NCI-H1048 (cell line): ENCODE measurements around the gene ERCC2.
A peak's percentile ranks its signal among the peaks of the same experiment; 100 is the strongest.
"Not testable (repeated sequence)": the region's sequence is repeated elsewhere in the genome, so short reads cannot be mapped to it uniquely, and the experiment has no call there.

ENCODE experiments used
- DNase-seq: peaks from one replicate; lab custom pipeline; 2025; lab: John Stamatoyannopoulos, UW

The ERCC2 gene

GRCh38 chr19:45333609-45334303 lies 36.6 kb downstream of the ERCC2 start:
- no peak for DNase-seq

DNA sequence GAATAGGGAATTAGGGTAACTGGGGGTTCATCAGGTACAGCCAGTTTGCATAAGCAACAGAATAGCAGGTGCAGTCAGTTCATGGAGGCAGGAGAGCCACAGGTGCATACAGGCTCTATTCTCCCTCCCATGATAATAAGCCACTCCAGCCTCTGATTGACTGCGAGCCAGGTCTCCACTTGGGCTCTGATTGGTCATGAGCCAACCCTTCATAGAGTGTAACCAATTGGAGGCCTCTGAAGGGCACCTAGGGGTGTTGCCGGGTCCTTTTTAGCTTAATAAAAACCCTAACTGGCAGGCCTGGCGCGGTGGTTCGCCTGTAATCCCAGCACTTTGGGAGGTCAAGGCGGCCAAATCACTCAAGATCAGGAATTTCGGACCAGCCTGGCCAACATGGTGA lies 39.0 kb downstream of the ERCC2 start:
- no peak for DNase-seq

DNA sequence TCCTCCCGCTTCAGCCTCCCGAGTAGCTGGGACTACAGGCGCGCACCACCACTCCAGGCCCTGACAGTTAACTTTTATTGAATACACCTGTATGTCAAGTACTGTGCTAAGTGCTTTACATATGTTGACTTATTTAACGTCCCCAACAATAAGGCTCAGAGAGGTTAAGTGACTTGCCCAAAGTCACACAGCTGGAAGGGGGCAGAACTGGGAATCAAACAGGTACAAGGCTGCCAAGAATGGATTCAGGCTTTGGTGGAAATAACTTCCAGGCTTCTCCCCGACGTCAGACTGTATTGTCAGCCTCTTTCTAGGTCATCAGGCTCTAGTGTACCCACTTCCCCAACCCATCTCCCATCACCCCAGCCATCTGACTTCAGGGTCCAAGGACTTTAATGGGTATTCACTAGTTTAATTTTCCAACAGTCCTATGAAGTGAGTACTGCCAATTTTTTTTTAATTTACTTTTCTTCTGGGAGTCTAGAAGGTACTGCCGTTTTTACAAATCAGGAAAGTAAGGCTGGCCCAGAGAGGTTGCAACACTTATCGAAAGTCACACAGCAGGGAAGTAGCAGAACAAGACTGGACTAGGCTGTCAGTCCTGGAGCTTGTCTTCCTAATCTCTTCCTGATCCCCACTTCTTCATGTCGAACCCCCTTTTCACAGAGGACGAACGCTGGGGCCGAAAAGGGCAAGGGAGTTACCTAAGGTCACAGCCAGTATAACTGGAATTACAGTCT lies 42.8 kb downstream of the ERCC2 start:
- no peak for DNase-seq

DNA sequence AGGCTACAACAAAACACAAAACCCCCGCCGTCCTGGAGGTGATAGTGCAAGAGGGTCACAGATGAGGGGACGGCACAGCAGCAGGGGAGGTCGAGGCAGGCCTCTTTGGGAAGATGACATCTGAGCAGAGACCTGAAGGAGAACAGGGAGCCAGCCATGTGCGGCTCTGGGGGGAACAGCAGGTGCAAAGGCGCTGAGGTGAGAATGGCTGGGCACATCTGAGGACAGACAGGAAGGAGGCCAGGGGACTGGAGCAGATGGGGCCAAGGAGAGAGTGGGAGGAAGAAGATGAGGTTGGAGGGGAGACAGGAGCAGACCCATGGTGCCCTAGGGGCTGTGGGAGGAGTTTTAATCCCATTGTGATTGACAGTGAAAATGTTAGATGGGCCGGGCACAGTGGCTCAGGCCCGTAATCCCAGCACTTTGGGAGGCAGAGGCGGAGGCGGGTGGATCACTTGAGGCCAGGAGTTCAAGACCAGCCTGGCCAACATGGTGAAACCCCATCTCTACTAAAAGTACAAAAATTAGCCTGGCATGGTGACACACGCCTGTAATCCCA lies 45.9 kb downstream of the ERCC2 start:
- DNase-seq, result no peak

DNA sequence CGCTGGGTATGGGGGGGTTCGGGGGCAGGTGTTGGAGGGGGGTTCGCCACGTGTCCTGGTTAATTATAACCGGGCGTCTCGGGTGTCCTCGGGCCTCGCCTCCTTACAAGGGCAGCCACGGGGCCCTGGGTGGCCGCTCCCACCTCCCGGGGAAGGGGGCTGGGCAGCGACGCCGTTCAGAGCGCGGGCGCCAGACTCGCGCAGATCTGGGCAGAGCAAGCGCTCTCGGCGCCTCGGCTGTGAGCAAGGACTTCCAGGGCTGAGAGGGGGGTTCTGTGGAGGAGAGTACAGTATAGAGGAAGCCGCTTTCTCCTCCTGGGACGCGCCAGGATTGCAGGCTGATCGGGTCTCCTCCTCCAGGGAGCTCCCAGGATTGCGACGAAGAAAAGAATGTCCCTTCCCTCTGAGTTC lies 46.7 kb downstream of the ERCC2 start:
- DNase-seq, result no peak

DNA sequence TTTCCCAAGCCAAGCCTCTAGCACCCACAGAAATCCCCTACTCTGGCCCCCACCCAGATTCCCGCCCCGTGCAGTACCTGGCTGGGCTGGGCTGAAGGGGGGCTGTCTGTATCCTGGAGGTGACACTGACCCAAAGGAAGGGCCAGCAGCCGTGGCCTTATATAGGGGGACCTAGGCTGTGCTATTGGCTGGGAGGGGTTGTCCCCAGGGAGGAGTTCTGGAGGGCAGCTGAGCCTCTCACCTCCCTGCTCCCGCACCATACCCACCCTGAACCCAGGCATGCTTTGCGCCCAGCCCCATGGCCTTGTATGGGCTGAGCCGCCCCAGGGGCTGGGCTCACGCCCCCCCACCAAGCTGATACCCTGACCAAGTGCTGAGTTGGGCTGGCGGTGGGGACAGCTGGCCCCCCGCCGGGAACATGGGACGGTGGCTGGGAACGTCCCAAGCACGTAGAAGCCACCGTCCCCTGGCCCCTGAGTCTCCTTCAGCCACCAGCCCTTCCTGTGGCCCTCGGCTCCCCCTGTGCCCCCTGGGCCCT lies 47.6 kb downstream of the ERCC2 start, which contains the start of gene CKM:
Gene CKM (minus strand): TSS at position 132 of the 538 bp plus-strand sequence. CDS start 3,162 bp downstream, outside the sequence.
- no peak for DNase-seq

DNA sequence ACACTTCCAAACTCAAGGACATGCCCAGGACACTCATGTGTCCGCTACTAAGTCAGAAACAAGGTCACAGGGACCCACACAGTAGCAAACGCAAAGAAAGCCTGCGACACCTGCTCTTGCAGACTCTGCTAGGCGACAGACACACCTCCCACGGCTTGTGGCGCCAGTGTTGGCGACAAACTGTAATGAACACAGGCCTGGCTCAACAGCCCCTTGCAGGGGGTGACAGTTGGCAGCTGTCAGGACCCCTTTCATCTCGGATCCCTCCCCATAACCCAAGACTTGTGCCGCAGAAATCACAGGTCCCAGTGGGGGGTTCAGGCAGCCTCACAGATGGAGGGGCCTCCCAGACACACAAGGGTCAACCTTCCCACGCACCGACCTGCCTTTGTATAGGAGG lies 48.1 kb downstream of the ERCC2 start:
- DNase-seq, result no peak

- no peak for DNase-seq
These were observed 48.5 kb downstream of the ERCC2 start for GRCh38 chr19:45321848-45322247.

DNA sequence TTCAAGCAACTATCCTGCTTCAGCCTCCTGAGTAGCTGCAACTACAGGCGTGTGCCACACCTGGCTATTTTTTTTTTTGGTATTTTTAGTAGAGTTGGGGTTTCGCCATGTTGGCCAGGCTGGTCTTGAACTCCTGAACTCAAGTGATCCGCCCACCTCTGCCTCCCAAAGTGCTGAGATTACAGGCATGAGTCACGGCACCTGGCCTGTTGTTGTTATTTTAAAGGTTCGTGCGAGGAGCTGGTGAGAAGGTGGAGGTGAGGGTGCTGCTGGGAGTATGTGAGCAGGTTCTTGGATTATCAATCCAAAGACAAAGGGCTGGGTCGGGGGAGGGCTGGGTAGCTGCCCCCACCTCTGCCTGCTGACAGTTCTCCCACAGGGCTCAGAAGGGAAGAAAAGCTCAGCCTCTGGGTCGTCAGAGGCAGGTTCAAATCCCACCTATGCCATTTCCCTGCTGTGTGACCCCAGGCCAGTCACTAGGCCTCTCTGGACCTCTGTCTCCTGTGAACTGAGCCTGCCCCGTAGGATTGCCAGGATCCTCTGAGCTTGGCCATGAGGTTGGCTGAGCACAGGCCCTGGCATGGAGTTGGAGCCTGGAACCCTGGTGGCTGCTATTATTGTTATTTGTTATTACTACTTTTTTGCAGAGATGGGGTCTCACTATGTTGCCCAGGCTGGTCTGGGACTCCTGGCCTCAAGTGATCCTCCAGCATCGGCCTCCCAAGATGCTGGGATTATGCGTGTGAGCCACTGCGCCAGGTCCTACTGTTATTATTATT lies 49.2 kb downstream of the ERCC2 start:
- no peak for DNase-seq

- DNase-seq, result no peak
These were observed 55.1 kb downstream of the ERCC2 start for GRCh38 chr19:45315304-45315703.

GRCh38 chr19:45314708-45315245 lies 55.6 kb downstream of the ERCC2 start:
- no peak for DNase-seq

GRCh38 chr19:45312285-45312684 lies 58.1 kb downstream of the ERCC2 start:
- DNase-seq, result not testable (repeated sequence)

DNA sequence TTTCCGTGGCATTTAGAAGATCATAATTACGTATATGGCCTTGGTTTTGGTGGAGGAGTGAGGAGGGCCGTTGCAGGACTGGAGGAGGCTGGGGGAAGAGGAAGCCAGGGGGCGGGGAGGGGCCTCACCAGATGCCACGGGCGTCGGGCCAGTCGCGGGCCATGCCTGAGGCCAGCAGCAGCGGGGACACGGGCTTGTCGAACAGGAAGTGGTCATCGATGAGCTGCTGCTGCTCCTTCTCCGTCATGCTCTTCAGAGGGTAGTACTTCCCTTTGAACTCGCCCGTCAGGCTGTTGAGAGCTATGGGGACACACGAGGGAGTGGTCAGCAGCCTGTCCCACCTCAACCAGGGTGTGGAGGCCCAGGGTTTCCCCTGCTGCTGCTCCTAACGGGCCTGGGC lies 58.8 kb downstream of the ERCC2 start:
- no peak for DNase-seq

DNA sequence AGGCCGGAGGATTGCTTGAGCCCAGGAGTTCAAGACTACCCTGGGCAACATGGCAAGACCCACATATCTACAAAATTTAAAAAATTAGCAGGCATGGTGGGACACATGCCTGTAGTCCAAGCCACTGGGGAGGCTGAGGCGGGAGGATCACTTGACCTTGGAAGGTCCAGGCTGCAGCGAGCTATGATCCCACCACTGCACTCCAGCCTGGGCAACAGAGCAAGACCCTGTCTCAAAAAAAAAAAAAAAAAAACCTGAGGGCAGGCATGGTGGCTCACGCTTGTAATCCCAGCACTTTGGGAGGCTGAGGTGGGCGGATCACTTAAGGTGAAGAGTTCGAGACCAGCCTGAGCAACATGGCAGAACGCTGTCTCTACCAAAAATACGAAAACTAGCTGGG lies 61.1 kb downstream of the ERCC2 start:
- not testable (repeated sequence) for DNase-seq

DNA sequence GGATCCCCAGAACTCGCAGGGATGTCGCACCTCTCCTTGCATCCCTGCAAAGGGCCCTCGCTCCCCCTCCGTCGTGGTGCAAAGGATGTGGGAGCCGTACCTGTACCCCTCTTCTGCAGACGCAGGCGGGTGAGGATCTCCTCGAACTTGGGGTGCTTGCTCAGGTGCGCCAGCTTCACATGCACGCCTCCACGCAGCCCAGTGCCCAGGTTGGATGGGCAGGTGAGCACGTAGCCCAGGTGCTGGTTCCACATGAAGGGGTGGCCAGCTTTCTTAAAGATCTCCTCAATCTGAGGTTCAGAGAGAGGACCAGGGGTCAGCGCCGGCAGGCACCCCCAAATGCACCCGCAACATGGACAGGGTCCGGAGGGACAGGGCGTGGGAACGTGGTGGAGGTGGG lies 63.0 kb downstream of the ERCC2 start:
- DNase-seq, result no peak

DNA sequence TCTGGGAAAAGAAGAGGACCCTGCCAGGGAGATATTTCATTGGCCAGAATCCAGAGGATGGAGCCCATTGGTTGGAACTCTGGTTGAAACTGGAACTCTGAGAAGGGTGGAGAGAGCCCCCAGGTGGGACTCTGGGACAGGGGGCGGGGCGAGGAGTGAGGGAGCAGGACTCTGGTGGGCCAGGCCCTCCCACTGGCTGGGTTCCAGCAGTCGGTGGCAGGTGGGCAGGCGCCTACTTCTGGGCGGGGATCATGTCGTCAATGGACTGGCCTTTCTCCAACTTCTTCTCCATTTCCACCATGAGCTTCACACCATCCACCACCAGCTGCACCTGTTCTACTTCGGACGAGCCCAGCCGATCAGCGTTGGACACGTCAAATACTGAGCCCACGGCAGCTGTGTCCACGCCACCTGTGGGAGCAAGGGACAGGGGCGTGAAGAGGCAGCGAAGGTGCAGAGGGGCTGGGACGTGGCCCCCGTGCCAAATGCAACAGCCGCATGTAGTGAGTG lies 63.8 kb downstream of the ERCC2 start:
- DNase-seq, result peak; percentile 28

- no peak for DNase-seq
These were observed 64.3 kb downstream of the ERCC2 start for GRCh38 chr19:45306040-45306439.

DNA sequence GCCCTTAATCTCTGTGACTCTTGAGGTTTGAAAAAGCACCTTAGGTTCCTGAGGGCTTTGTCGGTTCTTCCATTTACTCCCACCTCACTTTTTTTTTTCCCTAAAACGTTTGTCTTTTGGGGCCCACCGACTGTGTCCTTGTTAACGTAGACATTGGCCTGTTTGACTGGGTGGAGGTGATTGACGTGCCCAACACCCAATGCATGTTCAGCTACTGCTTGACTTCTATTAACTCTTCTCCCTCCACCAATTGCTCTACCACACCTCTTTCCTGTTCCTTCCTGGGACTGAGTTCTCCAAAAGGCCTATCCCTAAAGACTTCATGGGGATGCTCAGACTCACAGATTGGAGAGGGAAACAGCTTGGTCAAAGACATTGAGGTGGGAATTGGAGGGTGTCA lies 65.0 kb downstream of the ERCC2 start:
- no peak for DNase-seq

- no peak for DNase-seq
These were observed 65.4 kb downstream of the ERCC2 start for GRCh38 chr19:45305007-45305406.

- DNase-seq, result no peak
These were observed 66.0 kb downstream of the ERCC2 start for GRCh38 chr19:45304141-45304926.
